HEK293 (cell line): ENCODE results near the gene TMOD4.
A peak's percentile ranks its signal among the peaks of the same experiment; 100 is the strongest.

Experiments used
- ATF2 ChIP-seq: fragments of 450-650 bp; formaldehyde crosslinking; IDR thresholded peaks from 2 replicates; pipeline ENCODE4 v1.5.1; 2016; ENCODE audit warnings: missing biosample characterization, missing genetic modification characterization, low read depth
- BCL6B ChIP-seq: fragments of 450-650 bp; formaldehyde crosslinking; IDR thresholded peaks from 2 replicates; pipeline ENCODE4 v1.5.1; 2017; ENCODE audit warnings: missing biosample characterization, missing genetic modification characterization
- GFI1B ChIP-seq: fragments of 450-650 bp; formaldehyde crosslinking; IDR thresholded peaks from 2 replicates; pipeline ENCODE4 v1.5.1; 2016; ENCODE audit warnings: missing biosample characterization, missing genetic modification characterization
- IKZF3 ChIP-seq: fragments of 450-650 bp; IDR thresholded peaks from 2 replicates; pipeline ENCODE4 v1.5.0; 2018; ENCODE audit warnings: missing biosample characterization, mild to moderate bottlenecking, missing genetic modification characterization, moderate library complexity
- KLF7 ChIP-seq: fragments of 450-650 bp; formaldehyde crosslinking; IDR thresholded peaks from 2 replicates; pipeline ENCODE4 v1.5.1; 2016; ENCODE audit warnings: missing biosample characterization, missing genetic modification characterization, borderline replicate concordance
- SETDB1 ChIP-seq: IDR thresholded peaks from one replicate; pipeline ENCODE4 v1.6.1; 2017; ENCODE audit warnings: mild to moderate bottlenecking, low read length, moderate library complexity, mixed read lengths; ENCODE audit not compliant: insufficient read length
- TSHZ1 ChIP-seq: fragments of 450-650 bp; formaldehyde crosslinking; IDR thresholded peaks from 2 replicates; pipeline ENCODE4 v1.5.1; 2016; ENCODE audit warnings: missing biosample characterization, missing genetic modification characterization, borderline replicate concordance
- YY2 ChIP-seq: fragments of 450-650 bp; formaldehyde crosslinking; IDR thresholded peaks from 2 replicates; pipeline ENCODE4 v1.5.1; 2016; ENCODE audit warnings: missing biosample characterization, missing genetic modification characterization
- ZBTB21 ChIP-seq: fragments of 450-650 bp; formaldehyde crosslinking; IDR thresholded peaks from 2 replicates; pipeline ENCODE4 v1.5.1; 2017; ENCODE audit warnings: missing biosample characterization, missing genetic modification characterization
- ZEB2 ChIP-seq: fragments of 450-650 bp; formaldehyde crosslinking; IDR thresholded peaks from 2 replicates; pipeline ENCODE4 v1.5.1; 2016; ENCODE audit warnings: missing biosample characterization, missing genetic modification characterization
- ZFHX2 ChIP-seq: fragments of 450-650 bp; formaldehyde crosslinking; conservative IDR thresholded peaks from 2 replicates; pipeline ENCODE4 v1.5.1; 2016; ENCODE audit warnings: missing biosample characterization, missing genetic modification characterization
- ZNF140 ChIP-seq: fragments of 450-650 bp; formaldehyde crosslinking; IDR thresholded peaks from 2 replicates; pipeline ENCODE4 v1.5.1; 2016; ENCODE audit warnings: missing biosample characterization, missing genetic modification characterization
- ZNF202 ChIP-seq: fragments of 450-650 bp; formaldehyde crosslinking; IDR thresholded peaks from 2 replicates; pipeline ENCODE4 v1.5.1; 2016; ENCODE audit warnings: missing biosample characterization, missing genetic modification characterization, borderline replicate concordance
- ZNF324 ChIP-seq: fragments of 450-650 bp; formaldehyde crosslinking; IDR thresholded peaks from 2 replicates; pipeline ENCODE4 v1.5.1; 2016; ENCODE audit warnings: missing biosample characterization, missing genetic modification characterization
- ZNF391 ChIP-seq: fragments of 450-650 bp; formaldehyde crosslinking; IDR thresholded peaks from 2 replicates; pipeline ENCODE4 v1.5.1; 2016; ENCODE audit warnings: low read depth, missing biosample characterization, missing genetic modification characterization, borderline replicate concordance
- ZNF510 ChIP-seq: fragments of 450-650 bp; formaldehyde crosslinking; IDR thresholded peaks from 2 replicates; pipeline ENCODE4 v1.5.1; 2018; ENCODE audit warnings: mild to moderate bottlenecking, missing genetic modification characterization, missing biosample characterization; ENCODE audit not compliant: insufficient replicate concordance
- ZNF521 ChIP-seq: fragments of 450-650 bp; formaldehyde crosslinking; IDR thresholded peaks from 2 replicates; pipeline ENCODE4 v1.5.1; 2017; ENCODE audit warnings: missing biosample characterization, mild to moderate bottlenecking, missing genetic modification characterization
- ZNF549 ChIP-seq: fragments of 450-650 bp; IDR thresholded peaks from 2 replicates; pipeline ENCODE4 v1.5.1; 2018; ENCODE audit warnings: missing biosample characterization, missing genetic modification characterization, mild to moderate bottlenecking, inconsistent platforms, moderate library complexity
- ZNF621 ChIP-seq: fragments of 450-650 bp; formaldehyde crosslinking; IDR thresholded peaks from 2 replicates; pipeline ENCODE4 v1.5.1; 2017; ENCODE audit warnings: missing biosample characterization, missing genetic modification characterization
- ZNF626 ChIP-seq: fragments of 450-650 bp; sonication (Bioruptor Pico); formaldehyde crosslinking; IDR thresholded peaks from 2 replicates; pipeline ENCODE4 v1.5.1; 2018; ENCODE audit warnings: missing biosample characterization, missing genetic modification characterization, inconsistent platforms
- ZNF629 ChIP-seq: fragments of 450-650 bp; formaldehyde crosslinking; IDR thresholded peaks from 2 replicates; pipeline ENCODE4 v1.5.1; 2017; ENCODE audit warnings: missing biosample characterization, missing genetic modification characterization
- ZNF701 ChIP-seq: fragments of 450-650 bp; formaldehyde crosslinking; IDR thresholded peaks from 2 replicates; pipeline ENCODE4 v1.5.1; 2016; ENCODE audit warnings: missing biosample characterization, missing genetic modification characterization
- TF ChIP-seq, protein P1 (sequence below): fragments of 450-650 bp; formaldehyde crosslinking; IDR thresholded peaks from 2 replicates; pipeline ENCODE4 v1.5.1; 2016; ENCODE audit warnings: missing biosample characterization, missing genetic modification characterization
- TF ChIP-seq, protein P2 (sequence below): fragments of 450-650 bp; IDR thresholded peaks from 2 replicates; pipeline ENCODE4 v1.5.1; 2018; ENCODE audit warnings: missing biosample characterization, mild to moderate bottlenecking, missing genetic modification characterization

TMOD4 gene

DNA sequence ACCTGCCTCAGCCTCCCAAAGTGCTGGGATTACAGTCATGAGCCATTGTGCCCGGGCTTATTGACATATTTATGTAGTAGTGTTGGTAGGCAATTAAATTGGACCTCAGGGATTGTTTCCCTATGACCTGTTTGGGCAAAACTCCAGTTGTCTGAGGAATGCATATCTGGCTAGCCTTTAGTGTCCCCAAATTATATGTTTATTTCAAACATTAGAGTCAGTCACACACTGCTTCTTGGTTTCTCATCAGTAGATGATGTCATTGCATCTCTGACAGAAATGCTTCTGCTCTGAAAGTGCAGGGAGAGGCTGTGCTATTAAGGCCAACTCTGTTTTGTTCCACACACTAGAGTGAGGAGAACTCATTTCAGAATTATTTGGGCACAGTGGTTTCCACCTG, 35.0 kb upstream of the TMOD4 start (continued):
- TF ChIP-seq ZNF549 (tag by site-specific recombination) (no peak), ZNF626 (tag by site-specific recombination) (no peak), ZNF202 (tag by site-specific recombination) (no peak), BCL6B (tag by site-specific recombination) (no peak), ZNF521 (no peak), ZNF621 (no peak), ATF2 (tag by site-specific recombination) (peak; percentile 96), ZNF701 (tag by site-specific recombination) (no peak), ZNF510 (tag by site-specific recombination) (no peak), SETDB1 (no peak), GFI1B (tag by site-specific recombination) (no peak), KLF7 (no peak), ZEB2 (peak; percentile 97), ZNF391 (tag by site-specific recombination) (no peak), ZNF324 (tag by site-specific recombination) (no peak), ZFHX2 (tag by site-specific recombination) (no peak), YY2 (tag by site-specific recombination) (no peak), IKZF3 (0 out of 2 replicates have a peak, but pooled peaks have one; percentile 14), ZBTB21 (tag by site-specific recombination) (peak; percentile 72; the same call in 1 of the 2 replicates), ZNF140 (tag by site-specific recombination) (no peak), TSHZ1 (tag by site-specific recombination) (0 out of 2 replicates have a peak, but pooled peaks have one; percentile 27), ZNF629 (tag by site-specific recombination) (peak; percentile 90)
- TF ChIP-seq, protein P1, sequence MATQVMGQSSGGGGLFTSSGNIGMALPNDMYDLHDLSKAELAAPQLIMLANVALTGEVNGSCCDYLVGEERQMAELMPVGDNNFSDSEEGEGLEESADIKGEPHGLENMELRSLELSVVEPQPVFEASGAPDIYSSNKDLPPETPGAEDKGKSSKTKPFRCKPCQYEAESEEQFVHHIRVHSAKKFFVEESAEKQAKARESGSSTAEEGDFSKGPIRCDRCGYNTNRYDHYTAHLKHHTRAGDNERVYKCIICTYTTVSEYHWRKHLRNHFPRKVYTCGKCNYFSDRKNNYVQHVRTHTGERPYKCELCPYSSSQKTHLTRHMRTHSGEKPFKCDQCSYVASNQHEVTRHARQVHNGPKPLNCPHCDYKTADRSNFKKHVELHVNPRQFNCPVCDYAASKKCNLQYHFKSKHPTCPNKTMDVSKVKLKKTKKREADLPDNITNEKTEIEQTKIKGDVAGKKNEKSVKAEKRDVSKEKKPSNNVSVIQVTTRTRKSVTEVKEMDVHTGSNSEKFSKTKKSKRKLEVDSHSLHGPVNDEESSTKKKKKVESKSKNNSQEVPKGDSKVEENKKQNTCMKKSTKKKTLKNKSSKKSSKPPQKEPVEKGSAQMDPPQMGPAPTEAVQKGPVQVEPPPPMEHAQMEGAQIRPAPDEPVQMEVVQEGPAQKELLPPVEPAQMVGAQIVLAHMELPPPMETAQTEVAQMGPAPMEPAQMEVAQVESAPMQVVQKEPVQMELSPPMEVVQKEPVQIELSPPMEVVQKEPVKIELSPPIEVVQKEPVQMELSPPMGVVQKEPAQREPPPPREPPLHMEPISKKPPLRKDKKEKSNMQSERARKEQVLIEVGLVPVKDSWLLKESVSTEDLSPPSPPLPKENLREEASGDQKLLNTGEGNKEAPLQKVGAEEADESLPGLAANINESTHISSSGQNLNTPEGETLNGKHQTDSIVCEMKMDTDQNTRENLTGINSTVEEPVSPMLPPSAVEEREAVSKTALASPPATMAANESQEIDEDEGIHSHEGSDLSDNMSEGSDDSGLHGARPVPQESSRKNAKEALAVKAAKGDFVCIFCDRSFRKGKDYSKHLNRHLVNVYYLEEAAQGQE (tag by site-specific recombination) = no peak
- TF ChIP-seq, protein P2, sequence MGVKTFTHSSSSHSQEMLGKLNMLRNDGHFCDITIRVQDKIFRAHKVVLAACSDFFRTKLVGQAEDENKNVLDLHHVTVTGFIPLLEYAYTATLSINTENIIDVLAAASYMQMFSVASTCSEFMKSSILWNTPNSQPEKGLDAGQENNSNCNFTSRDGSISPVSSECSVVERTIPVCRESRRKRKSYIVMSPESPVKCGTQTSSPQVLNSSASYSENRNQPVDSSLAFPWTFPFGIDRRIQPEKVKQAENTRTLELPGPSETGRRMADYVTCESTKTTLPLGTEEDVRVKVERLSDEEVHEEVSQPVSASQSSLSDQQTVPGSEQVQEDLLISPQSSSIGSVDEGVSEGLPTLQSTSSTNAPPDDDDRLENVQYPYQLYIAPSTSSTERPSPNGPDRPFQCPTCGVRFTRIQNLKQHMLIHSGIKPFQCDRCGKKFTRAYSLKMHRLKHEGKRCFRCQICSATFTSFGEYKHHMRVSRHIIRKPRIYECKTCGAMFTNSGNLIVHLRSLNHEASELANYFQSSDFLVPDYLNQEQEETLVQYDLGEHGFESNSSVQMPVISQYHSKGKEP (tag by site-specific recombination) = peak; percentile 96
